SKM-1 (cell line): ENCODE measurements around the gene DRAM1.
"Not testable (repeated sequence)": the region's sequence is repeated elsewhere in the genome, so short reads cannot be mapped to it uniquely, and the experiment has no call there.

Experiments
- DNase-seq: peaks from one replicate; lab custom pipeline; 2025; ENCODE audit not compliant: unreplicated experiment; lab: John Stamatoyannopoulos, UW

DRAM1 gene, protein sequence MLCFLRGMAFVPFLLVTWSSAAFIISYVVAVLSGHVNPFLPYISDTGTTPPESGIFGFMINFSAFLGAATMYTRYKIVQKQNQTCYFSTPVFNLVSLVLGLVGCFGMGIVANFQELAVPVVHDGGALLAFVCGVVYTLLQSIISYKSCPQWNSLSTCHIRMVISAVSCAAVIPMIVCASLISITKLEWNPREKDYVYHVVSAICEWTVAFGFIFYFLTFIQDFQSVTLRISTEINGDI

DNA sequence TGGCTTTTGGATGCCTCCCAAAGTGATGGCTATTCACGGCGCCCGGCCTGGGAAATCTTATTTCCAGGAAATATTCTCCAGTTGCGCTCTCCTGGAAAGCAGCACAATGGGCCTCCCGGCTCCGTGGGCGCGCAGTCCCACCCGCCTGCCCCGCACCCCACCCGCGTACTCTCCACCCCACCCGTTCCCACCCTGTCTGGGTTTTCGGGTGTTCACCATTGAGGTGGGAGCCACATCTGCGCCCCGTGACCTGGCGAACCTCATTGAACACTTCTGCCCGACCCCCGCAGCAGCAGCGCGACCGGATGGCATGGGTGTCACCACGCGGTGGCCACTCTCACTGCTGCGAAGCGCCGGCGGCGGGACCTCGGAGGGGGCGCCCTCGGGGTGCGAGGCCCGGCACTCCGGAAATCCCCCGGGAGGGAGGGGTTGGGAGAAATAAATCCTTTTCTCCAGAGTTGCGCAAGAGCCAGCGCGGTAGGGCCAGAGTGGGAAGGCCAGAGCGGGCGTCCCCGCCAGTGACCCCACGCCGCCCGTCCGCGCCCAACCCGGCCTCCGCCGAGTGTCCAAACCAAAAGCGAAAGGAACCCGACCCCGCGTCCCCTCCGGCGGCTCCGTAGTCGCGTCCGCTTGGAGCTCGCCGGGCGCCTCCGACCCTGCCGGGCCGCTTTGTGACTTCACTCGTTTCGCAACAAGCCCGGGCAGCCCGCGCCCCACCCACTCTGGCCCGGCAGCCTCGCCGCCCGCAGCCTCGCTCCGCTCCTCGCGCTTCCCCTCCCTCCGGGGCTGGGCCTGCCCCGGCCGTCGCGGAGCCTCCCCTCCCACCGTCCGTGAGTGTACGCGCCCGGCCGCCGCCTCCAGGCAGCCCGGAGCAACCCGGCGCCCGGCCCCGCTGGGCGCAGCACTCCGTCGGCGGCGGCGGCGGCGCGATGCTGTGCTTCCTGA lies at the start of gene DRAM1:
TSS of gene DRAM1 (plus strand) at position 720 of the 945 bp plus-strand sequence. CDS start at position 930, 210 bp downstream.
- peak; percentile 20 for DNase-seq

DNA sequence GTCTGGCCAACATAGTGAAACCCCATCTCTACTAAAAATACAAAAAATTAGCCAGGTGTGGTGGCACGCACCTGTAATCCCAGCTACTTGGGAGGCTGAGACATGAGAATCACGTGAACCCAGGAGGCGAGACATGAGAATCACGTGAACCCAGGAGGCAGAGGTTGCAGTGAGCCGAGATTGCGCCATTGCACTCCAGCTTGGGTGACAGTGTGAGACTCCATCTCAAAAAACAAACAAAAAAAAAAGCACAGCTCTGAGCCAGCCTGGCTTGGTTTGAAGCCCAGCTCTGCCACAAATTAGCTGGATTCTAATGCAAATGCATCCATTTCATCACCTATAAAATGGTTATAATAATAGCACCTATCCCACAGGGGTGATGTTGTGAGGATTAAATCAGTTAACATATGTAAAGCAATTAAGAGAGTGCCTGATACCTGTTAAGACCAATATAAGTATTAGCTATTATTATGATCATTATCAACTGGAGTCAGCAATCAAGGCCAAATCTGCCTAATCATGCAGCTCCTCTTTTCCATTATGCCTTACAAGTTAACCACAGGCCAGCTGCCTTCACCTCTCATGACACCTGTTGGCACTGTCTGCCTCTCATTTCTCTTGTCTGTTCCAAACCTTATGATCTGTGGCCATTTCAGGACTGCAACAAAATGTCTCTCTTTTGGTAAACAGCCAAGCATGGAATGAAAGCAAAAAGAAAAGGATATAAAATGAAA lies 48.8 kb upstream of the DRAM1 start:
- DNase-seq: no peak

DNA sequence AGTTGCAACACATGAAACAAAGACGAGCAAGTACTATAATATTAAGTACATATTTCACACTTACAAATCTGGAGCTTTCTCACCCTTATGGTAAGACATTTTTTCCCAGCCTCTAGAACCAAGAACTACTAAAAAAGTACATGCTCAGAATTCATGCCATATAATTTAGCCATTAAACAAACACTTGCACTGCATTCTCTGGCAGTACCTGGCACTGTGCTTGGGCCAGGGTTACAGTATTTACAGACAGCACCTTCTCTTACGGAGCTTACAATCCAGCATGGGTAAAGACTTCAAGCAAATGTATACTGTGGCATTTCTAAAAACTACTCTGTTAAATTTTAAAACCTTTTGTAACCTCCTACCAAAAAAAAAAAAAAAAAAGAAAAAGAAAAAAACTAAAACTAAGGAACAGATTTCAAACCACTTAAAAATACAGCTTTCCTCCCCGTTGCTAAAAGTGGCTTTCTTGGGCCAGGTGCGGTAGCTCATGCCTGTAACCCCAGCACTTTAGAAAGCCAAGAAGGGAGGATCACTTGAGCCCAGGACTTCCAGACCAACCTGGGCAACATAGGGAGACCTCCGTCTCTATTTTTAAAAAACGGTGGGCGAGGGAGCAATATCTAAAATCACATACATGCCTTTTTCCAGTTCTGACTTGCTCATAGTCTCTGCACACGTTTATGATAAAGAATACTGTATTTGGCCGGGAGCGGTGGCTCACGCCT lies 47.6 kb upstream of the DRAM1 start:
- no peak for DNase-seq

DNA sequence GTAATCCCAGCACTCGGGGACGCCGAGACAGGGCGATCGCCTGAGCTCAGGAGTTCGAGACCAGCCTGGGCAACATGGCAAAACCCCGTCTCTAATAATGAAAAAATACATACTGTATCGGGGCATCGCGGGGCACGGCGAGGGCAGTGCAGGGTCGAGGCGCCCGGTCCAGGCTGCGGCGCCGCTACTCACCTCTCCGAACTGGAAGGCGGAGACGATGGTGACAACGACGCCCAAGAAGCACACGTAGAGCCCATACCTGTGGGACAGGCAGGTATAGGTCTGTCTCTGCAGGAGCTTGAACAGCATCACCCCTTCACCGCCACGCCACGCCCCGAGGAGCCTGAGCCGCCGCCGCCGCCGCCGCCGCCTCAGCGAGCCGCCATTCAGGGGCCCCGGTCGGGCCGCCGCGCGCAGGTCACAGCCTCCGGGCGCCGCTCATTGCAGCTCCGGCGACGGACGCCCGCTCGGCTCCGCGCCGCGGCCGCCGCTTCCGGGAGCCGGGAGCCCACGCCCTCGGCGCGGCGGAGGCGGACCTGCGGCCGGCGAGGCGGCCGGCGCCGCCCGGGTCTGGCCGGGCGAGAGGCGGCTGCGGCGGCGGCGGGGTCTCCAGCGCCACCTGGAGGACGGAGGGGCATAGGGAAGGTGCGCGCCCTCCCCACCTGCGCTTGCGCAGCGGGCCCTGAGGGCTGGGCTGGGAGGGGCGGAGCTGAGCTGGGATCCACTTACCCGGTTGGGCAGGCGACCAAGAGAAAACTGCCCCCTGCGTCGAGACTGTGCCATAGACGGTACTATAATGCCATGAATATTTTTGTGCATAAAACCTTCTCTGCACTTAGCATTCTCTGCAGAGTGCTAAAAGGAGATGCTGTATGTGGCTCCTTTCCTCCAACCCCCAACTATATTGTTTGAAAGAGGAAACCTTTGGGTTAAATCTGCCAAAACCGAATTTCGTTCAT lies 46.7 kb upstream of the DRAM1 start, which contains the start of gene GNPTAB:
TSS of gene GNPTAB (minus strand) at position 593 of the 959 bp plus-strand sequence. CDS start at position 309, 284 bp downstream.
- DNase-seq: no peak

DNA sequence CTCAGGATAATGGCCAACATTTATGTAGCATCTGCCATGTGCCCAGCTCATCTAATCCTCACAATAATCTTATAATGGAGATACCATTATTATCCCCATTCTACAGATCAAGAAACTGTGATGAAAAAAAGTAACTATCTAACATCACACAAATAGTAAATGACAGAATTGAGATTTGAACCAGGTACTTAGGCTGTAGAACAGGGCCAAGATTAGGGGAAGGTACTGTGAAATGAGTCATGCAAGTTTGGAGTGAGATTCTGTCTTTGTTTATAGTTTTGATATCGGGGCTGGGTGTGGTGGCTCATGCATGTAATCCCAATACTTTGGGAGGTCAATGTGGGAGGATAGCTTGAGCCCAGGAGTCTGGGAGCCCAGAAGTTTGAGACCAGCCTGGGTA lies 45.4 kb upstream of the DRAM1 start:
- DNase-seq: no peak

DNA sequence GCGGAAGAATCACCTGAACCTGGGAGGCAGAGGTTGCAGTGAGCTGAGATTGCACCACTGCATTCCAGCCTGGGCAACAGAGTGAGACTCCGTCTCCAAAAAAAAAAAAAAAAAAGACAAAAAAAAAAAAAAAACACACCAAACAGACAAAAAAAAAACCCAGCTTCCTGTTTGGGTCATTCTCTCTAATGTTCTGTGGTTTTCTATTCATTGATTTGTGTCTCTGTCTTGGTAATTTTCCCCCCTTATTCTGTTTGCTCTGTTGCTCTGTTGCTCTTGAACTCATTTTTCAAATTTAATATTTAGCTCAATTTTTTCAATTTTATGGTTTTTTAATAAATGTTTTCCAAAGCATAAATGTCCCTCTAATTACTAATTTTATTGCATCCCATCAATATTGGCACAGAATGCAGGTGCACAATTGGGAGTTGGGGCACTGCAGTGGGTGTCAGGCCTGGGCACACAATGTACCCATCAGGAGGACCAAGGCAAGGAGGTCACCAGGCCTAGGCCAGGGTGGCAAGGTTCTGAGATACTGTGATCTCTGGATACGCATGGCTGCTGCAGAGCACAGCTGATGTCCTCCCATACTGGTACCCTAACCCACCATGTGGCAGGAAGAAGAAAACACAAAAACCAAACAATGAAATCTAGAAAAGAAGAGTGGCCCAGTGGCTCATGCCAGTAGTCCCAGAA lies 38.6 kb upstream of the DRAM1 start:
- no peak for DNase-seq

DNA sequence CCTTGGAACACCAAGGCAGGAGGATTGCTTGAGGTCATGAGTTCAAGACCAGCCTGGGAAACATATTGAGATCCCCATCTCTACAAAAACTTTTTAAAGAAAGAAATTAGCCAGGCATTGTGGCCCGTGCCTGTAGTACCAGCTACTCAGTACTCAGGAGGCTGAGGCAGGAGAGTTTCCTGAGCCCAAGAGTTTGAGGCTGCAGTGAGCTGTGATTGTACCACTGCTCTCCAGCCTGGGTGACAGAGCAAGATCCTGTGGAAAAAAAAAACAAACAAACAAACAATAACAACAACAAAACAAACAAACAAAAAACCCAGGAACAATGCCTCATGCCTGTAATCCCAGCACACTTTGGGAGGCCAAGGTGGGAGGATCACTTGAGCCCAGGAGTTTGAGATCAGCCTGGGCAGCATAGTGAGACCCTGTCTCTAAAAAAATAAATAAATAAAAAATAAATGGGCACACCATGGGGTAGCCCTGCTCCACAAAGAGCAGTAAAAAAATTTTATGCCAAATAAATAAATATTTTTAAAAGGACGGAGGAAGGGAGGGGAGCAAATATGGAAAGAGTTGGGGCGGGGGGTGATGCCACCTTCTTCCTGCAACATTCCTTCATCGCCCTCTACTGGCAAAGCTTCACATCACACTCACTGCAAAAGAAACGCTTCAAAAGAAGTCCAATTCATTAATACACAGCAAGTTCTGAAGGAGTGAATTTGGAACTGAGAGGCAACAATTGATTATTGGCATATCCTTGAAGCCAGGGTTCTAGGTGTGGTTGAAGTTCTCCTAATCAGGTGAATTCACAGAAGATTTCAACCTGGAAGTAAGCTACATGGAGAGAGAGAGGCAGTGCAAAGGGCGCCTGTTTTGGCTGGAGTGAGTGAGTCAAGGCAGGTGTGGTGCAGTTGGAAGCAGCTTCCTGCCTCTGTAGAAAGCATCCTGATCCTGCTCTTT lies 37.8 kb upstream of the DRAM1 start:
- DNase-seq: peak; percentile 10

DNA sequence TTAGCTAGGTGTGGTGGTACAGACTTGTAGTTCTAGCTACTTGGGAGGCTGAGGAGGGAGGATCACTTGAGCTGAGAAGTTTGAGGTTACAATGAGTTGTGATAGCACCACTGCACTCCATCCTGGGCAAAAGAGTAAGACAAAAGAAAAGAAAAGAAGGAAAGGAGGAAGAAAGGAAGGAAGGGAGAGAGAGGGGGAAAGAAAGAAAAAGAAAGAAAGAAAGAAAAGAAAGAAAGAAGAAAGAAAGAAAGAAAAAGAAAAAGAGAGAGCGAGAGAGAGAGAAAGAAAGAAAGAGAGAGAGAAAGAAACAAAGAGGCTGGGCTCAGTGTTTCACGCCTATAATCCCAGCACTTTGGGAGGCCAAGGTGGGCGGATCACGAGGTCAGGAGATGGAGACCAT lies 36.3 kb upstream of the DRAM1 start:
- DNase-seq: no peak

DNA sequence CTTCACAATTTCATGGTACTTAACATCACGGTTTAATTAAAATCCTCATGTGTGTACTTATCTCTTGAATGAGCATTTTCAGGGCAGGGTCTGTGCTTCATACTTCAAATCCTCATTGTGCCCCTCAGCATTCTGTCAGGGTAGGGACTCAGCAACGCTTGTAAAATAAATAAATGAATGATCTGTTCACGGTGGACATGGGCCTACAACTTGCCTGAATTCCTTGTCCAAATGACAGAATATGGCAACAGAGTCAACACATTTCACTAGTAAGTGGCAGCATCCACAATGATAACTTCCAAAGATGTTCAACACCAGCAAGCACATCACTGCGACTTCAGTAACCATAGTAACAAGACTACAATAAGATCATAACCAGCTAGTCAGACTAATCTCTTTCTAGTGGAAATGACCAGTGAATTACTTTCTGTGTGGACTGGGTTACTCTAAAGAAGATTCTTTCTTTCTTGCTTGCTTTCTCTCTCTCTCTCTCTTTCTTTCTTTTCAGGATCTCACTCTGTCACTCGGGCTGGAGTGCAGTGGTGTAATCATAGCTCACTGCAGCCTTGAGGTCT lies 32.2 kb upstream of the DRAM1 start:
- no peak for DNase-seq

DNA sequence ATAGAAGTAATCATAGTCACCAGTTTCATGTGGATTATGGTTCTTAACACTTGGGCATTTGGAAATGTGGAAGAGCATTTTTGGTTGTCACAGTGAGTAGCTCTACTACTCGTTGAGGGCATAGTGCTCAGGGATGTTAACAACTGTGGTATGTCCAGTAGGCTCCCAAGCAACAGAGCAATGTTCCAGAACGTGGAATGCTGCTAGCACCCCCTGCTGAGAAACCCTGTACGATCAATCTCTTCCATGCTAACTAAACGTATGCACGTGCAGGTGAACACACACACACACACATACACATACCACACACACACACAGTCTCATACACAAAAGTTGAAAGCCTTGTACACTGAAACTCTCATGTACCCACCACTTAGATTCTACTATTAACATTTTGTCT lies 30.1 kb upstream of the DRAM1 start:
- no peak for DNase-seq

DNA sequence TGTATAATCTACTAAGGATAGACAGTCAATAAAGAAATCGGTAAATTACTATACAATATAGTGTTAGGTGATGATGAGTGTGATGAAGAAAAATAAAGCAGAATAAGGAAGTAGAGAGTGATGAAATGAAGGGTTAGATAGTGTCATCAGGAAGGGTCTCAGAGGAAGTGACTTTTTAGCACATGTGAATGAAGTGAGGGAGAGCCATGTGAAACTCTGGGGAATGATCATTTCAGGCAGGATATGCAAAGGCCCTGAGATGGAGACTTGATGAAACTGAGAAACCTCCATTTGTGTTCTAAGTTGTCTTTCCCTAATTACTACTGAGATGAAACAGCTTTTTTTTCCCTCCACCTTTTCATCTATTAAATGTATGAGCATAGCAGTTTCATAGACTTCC lies 27.2 kb upstream of the DRAM1 start:
- DNase-seq: peak; percentile 44

DNA sequence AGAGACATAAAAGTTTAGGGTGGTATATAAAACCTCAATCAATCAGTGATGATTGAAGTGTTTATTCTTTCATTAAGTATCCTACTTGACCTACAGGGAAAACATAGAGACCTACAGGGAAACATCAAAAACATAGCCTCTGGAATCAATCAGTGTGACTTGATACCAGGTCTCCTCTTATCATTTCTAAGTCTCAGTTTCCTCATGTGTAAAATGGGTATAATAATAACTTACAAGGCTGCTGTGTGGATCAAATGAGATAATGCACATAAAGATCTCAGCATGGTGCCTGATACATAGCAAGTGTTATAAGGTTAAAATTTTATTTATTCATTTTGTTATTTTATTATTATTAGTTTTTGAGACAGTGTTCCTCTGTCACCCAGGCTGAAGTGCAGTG lies 24.4 kb upstream of the DRAM1 start:
- no peak for DNase-seq

DNA sequence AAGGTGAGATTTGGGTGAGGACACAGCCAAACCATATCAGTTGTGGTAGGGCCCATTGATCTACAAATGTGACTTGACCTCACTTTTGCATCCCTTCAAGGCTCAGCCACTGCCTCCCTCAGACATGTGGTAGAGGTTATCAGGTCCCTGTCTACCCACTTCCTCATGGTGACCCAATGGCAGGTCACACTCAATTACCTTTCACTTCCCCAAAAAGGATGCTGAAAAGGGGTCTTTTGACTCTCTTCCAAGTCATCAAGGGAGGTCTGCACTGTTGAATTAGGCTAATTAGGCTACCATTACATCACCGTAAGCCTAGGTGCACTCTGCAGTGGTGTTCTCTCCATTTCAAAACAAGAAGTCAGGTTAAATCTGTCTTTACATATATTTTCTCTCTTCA lies 22.6 kb upstream of the DRAM1 start:
- no peak for DNase-seq

DNA sequence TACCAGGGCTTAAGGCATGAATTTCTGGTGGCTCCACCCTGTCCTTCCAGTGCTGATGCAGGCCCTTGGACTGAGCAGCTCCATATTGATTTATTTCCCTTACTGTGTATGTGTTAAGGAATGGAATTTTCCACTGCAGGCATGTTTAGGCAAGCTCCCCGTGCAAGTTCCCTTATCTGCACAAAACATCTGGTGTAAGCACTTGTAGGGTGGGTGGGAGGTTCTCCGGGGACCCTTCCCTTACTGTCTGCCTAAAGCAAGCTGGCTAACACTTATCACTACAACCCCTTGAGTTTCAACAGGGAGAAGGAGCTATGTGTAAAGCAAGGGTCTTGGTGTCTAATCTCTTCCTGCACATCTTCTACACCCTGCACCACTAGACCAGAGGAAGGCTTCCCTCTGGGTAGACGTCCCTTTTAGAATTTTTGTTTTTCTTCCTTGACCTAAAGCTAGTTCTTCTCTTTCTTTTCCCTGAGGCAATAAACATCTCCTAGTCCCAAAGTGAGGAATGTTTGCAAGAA lies 22.0 kb upstream of the DRAM1 start:
- no peak for DNase-seq

DNA sequence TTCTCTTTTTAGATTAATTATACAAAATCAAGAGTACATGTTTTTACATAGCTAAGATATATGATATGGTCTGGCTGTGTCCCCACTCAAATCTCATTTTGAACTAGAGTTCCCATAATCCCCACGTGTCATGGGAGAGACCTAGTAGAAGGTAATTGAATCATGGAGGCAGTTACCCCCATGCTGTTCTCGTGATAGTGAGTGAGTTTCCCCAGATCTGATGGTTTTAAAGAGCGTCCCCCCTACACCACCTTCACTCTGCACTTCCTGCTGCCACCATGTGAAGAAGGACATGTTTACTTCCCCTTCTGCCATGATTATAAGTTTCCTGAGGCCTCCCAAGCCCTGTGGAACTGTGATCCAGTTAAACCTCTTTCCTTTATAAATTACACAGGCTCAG lies 21.4 kb upstream of the DRAM1 start:
- no peak for DNase-seq

DNA sequence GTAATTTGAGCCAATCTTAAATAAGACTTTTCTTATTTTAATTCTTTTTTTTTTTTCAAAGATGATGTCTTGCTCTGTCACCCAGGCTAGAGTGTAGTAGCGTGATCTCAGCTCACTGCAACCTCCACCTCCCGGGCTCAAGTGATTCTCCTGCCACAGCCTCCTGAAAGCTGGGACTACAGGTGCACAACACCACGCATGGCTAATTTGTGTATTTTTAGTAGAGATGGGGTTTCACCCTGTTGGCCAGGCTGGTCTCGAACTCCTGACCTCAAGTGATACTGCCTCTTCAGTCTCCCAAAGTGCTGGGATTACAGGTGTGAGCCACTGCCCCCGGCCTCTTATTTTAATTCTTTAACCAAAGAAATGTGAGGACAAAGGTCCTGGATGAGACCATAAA lies 20.8 kb upstream of the DRAM1 start:
- not testable (repeated sequence) for DNase-seq

DNA sequence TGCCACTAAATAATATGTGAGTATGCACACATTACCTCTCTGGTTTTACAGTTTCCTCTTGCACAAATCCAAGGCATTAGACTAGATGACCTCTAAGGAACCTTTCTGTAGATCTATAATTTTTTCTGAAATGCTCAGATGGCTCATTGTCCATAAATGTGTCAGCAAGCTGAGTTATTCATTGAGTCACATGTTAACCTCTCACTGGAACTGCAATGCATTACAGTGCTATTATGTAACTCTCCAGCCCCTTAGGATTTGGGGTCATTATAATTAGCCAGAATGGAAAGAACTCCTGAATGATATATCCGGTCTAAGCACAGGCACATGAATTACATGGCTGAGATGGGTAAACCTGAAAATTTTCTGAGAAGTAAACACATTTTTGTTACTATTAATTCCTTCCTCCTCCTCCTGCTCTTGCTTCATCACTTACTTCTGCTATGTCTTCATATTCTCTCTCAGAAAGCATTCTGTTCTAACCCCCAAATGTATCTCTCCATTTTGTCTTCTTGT lies 20.3 kb upstream of the DRAM1 start:
- DNase-seq: peak; percentile 48
